IMR-90 (cell line): ENCODE results near the gene RNU2-63P. TPM values are rescaled to one million over a fixed set of nuclear protein-coding genes. Genes with fewer than 3 reads are reported as not detected.

ENCODE experiments used
- ATAC-seq: fragments of 200-7000 bp; cut with Tn5 transposase; 2 replicates; pipeline ENCODE4 v1.9.1; 2020; ENCODE audit warnings: low read depth, mild to moderate bottlenecking, moderate library complexity
- BruUV-seq: library from RNA; stranded (reverse); fragments of 400-500 nt; replicated peaks from 2 replicates; lab custom pipeline; 2021; lab: Mats Ljungman, UMichigan
- CTCF ChIA-PET: fragments of 300-600 bp; formaldehyde crosslinking; extraction: SDS; loops from one replicate; lab custom pipeline; 2021; ENCODE audit warnings: antibody characterized with exemption; lab: Yijun Ruan, JAX
- POLR2A ChIA-PET: fragments of 300-600 bp; sonication (Branson Sonifier 250); formaldehyde crosslinking; loops from one replicate; lab custom pipeline; 2022; ENCODE audit warnings: antibody characterized with exemption; ENCODE audit not compliant: unreplicated experiment; lab: Charles Lee
- DNase-seq: peaks from one replicate; pipeline ENCODE4 v3.0.0; 2013
- H2AFZ ChIP-seq: replicated peaks from 2 replicates; pipeline ENCODE3; 2013; ENCODE audit warnings: low read length, mild to moderate bottlenecking; ENCODE audit not compliant: poor library complexity
- H2AK5ac ChIP-seq: 2 replicates; pipeline ENCODE4 v1.6.1; 2013; ENCODE audit warnings: low read depth, low read length, inconsistent platforms
- H2AK9ac ChIP-seq: replicated peaks from 2 replicates; pipeline ENCODE3; 2013; ENCODE audit warnings: mild to moderate bottlenecking, low read depth, low read length, moderate library complexity; ENCODE audit not compliant: poor library complexity
- H2BK120ac ChIP-seq: 2 replicates; pipeline ENCODE4 v1.6.1; 2013; ENCODE audit warnings: low read depth, low read length, inconsistent platforms
- H2BK15ac ChIP-seq: 3 replicates; pipeline ENCODE4 v1.6.1; 2013; ENCODE audit warnings: low read depth, low read length, inconsistent platforms
- H2BK20ac ChIP-seq: 2 replicates; pipeline ENCODE4 v1.6.1; 2013; ENCODE audit warnings: low read depth, mild to moderate bottlenecking, inconsistent platforms, low read length, moderate library complexity
- H2BK5ac ChIP-seq: 2 replicates; pipeline ENCODE4 v1.6.1; 2013; ENCODE audit warnings: mild to moderate bottlenecking, low read depth, low read length, inconsistent platforms; ENCODE audit not compliant: poor library complexity, severe bottlenecking
- H3K14ac ChIP-seq: replicated peaks from 2 replicates; pipeline ENCODE4 v1.6.1; 2013; ENCODE audit warnings: low read depth, low read length, inconsistent platforms
- H3K18ac ChIP-seq: 2 replicates; pipeline ENCODE4 v1.6.1; 2013; ENCODE audit warnings: low read depth, low read length, control low read depth
- H3K23ac ChIP-seq: 2 replicates; pipeline ENCODE4 v1.6.1; 2013; ENCODE audit warnings: low read depth, low read length, inconsistent platforms
- H3K27ac ChIP-seq: 2 replicates; pipeline ENCODE4 v1.5.1; 2013; ENCODE audit warnings: mild to moderate bottlenecking, control low read depth, low read length; ENCODE audit not compliant: insufficient read depth
- H3K27me3 ChIP-seq: 2 replicates; pipeline ENCODE4 v1.6.1; 2013; ENCODE audit warnings: low read length; ENCODE audit not compliant: control insufficient read depth, insufficient read depth
- H3K36me3 ChIP-seq: 2 replicates; pipeline ENCODE4 v1.6.1; 2013; ENCODE audit warnings: low read length, mixed read lengths; ENCODE audit not compliant: control insufficient read depth, insufficient read depth
- H3K4ac ChIP-seq: 2 replicates; pipeline ENCODE4 v1.6.1; 2013; ENCODE audit warnings: low read depth, low read length, inconsistent platforms
- H3K4me1 ChIP-seq: 2 replicates; pipeline ENCODE4 v1.6.1; 2013; ENCODE audit warnings: low read length, mixed read lengths; ENCODE audit not compliant: control insufficient read depth, insufficient read depth
- H3K4me2 ChIP-seq: 2 replicates; pipeline ENCODE4 v1.6.1; 2013; ENCODE audit warnings: low read depth, mild to moderate bottlenecking, control low read depth, low read length, moderate library complexity
- H3K4me3 ChIP-seq: 2 replicates; pipeline ENCODE4 v1.5.1; 2013; ENCODE audit warnings: low read depth, mild to moderate bottlenecking, control low read depth, low read length, moderate library complexity; ENCODE audit not compliant: insufficient read depth
- H3K56ac ChIP-seq: 2 replicates; pipeline ENCODE4 v1.6.1; 2013; ENCODE audit warnings: low read length, inconsistent platforms; ENCODE audit not compliant: insufficient read depth; ENCODE audit errors: extremely low read depth
- H3K79me1 ChIP-seq, 2 experiments: 2 replicates each; pipeline ENCODE4 v1.6.1; 2013; ENCODE audit warnings: low read length in 2 of 2, inconsistent platforms in 1 of 2, low read depth in 1 of 2
- H3K9ac ChIP-seq: 2 replicates; pipeline ENCODE4 v1.6.1; 2013; ENCODE audit warnings: low read depth, low read length, control low read depth
- H3K9me1 ChIP-seq: 2 replicates; pipeline ENCODE4 v1.6.1; 2013; ENCODE audit warnings: low read length, inconsistent platforms; ENCODE audit not compliant: insufficient read depth
- H3K9me3 ChIP-seq: 2 replicates; pipeline ENCODE4 v1.6.1; 2013; ENCODE audit warnings: low read length; ENCODE audit not compliant: control insufficient read depth, insufficient read depth
- H4K20me1 ChIP-seq: 2 replicates; pipeline ENCODE4 v1.6.1; 2013; ENCODE audit warnings: low read length, inconsistent platforms; ENCODE audit not compliant: insufficient read depth
- H4K5ac ChIP-seq: 2 replicates; pipeline ENCODE4 v1.6.1; 2013; ENCODE audit warnings: mild to moderate bottlenecking, low read depth, low read length, control low read depth
- H4K8ac ChIP-seq, 2 experiments: 2 replicates each; pipeline ENCODE4 v1.6.1; 2013; ENCODE audit warnings: low read depth in 2 of 2, low read length in 2 of 2, control low read depth in 1 of 2, inconsistent platforms in 1 of 2
- H4K91ac ChIP-seq: 2 replicates; pipeline ENCODE4 v1.6.1; 2013; ENCODE audit warnings: low read depth, low read length, inconsistent platforms; ENCODE audit not compliant: insufficient read depth
- BHLHE40 ChIP-seq: fragments of 150-350 bp; IDR thresholded peaks from 2 replicates; pipeline ENCODE4 v1.6.1; 2016; ENCODE audit warnings: mild to moderate bottlenecking, low read depth, low read length
- CEBPB ChIP-seq: IDR thresholded peaks from 2 replicates; pipeline ENCODE4 v1.6.1; 2012; ENCODE audit warnings: low read depth, low read length, improper control_type of control experiment
- CTCF ChIP-seq: conservative IDR thresholded peaks from 2 replicates; pipeline ENCODE4 v1.5.1; 2012; ENCODE audit warnings: mild to moderate bottlenecking, low read depth, low read length, improper control_type of control experiment
- ELK1 ChIP-seq: fragments of 150-350 bp; IDR thresholded peaks from 2 replicates; pipeline ENCODE4 v1.6.1; 2016; ENCODE audit warnings: low read depth, mild to moderate bottlenecking, low read length, moderate library complexity, borderline replicate concordance
- FOS ChIP-seq: fragments of 150-350 bp; IDR thresholded peaks from 2 replicates; pipeline ENCODE4 v1.6.1; 2016; ENCODE audit warnings: low read depth, low read length
- MAFK ChIP-seq: IDR thresholded peaks from 2 replicates; pipeline ENCODE4 v1.6.1; 2012; ENCODE audit warnings: low read depth, low read length, improper control_type of control experiment
- MAZ ChIP-seq: IDR thresholded peaks from 2 replicates; pipeline ENCODE4 v1.6.1; 2012; ENCODE audit warnings: low read depth, mild to moderate bottlenecking, low read length, improper control_type of control experiment, moderate library complexity, borderline replicate concordance
- MXI1 ChIP-seq: IDR thresholded peaks from 2 replicates; pipeline ENCODE4 v1.6.1; 2012; ENCODE audit warnings: low read depth, mild to moderate bottlenecking, low read length, moderate library complexity, borderline replicate concordance
- NFE2L2 ChIP-seq: fragments of 150-350 bp; IDR thresholded peaks from 2 replicates; pipeline ENCODE4 v1.6.1; 2016; ENCODE audit warnings: low read depth, mild to moderate bottlenecking, low read length
- POLR2A ChIP-seq: IDR thresholded peaks from 2 replicates; pipeline ENCODE4 v1.6.1; 2012; ENCODE audit warnings: mild to moderate bottlenecking, low read depth, low read length
- RFX5 ChIP-seq: IDR thresholded peaks from 2 replicates; pipeline ENCODE4 v1.8.0; 2012; ENCODE audit warnings: low read depth, mild to moderate bottlenecking, low read length, moderate library complexity
- SMC3 ChIP-seq: fragments of 150-350 bp; IDR thresholded peaks from 2 replicates; pipeline ENCODE4 v1.6.1; 2016; ENCODE audit warnings: low read depth, mild to moderate bottlenecking, antibody characterized with exemption, low read length, moderate library complexity
- WGBS, 2 experiments: methylation state at CpG; one replicate each; pipeline versions ENCODE4 v1.1.5 to v1.1.7; 2013; ENCODE audit warnings: missing lambda C conversion rate in 2 of 2; ENCODE audit not compliant: insufficient read length in 1 of 2; ENCODE audit errors: extremely low coverage in 2 of 2; 5-methylcytosine and 5-hydroxymethylcytosine counted together
- dilution Hi-C: fragments of 300-500 bp; cut with HindIII; formaldehyde crosslinking; loops from one replicate; pipeline ENCODE4 v1.14.3; 2018; ENCODE audit warnings: low sequenced_read_pairs; ENCODE audit not compliant: unreplicated experiment
- in situ Hi-C: fragments of 300-500 bp; cut with MboI; formaldehyde crosslinking; loops from 3 replicates; pipeline ENCODE4 v1.14.3; 2019; ENCODE audit warnings: low sequenced_read_pairs, inconsistent platforms, mixed read lengths
- intact Hi-C: fragments of 100-400 bp; cut with micrococcal nuclease; formaldehyde crosslinking; loops from 2 replicates; pipeline ENCODE4 v1.10.0; 2022
- polyA plus RNA-seq, 3 experiments: library from polyadenylated mRNA; depleted of rRNA; stranded (reverse); fragments of >200 nt; gene quantifications; 2 replicates each; pipeline ENCODE4 v1.2.3, GENCODE V29; 2012; ENCODE audit warnings: low replicate concordance in 1 of 3
- total RNA-seq: library from RNA; depleted of rRNA; stranded (reverse); fragments of >200 nt; gene quantifications from 2 replicates; pipeline ENCODE4 v1.2.3, GENCODE V29; 2012

The RNU2-63P gene
- total and polyA plus RNA-seq, 2 of the 4 experiments (the other 2 are of a cell fraction) = under 0.01 TPM; not detected in 1

GRCh38 chr2:88038263-88039105 is 22.1 kb upstream of the RNU2-63P start:
- ChIA-PET POLR2A (interaction anchor here (0.6 kb wide), 1 partner anchor 9 kb away, joined by 4 read pairs; no protein-coding TSS in a partner anchor), CTCF (interaction anchor here (1.2 kb wide), 1 partner anchor 21 kb away, joined by 3 read pairs; no protein-coding TSS in a partner anchor)
- ATAC-seq (peak; percentile 96), DNase-seq (peak; percentile 97)
- dilution Hi-C loops = no loop called here
- no TSS peak for BruUV-seq
- H3K18ac ChIP-seq = peak overlapping the region; percentile 82; the same call in 1 of the 2 replicates
- H3K4me2 ChIP-seq = peak overlapping the region; percentile 43; the same call in 1 of the 2 replicates
- no peak overlapping the region for H3K9ac ChIP-seq
- H4K8ac ChIP-seq = peak overlapping the region in 1 of 2 experiments; percentile 57; a peak in 2 of 4 replicates
- H4K20me1 ChIP-seq = peaks cover 4% of the 10 kb centered on the region; the same call in 1 of the 2 replicates
- peaks cover 31 to 37% of the 10 kb centered on the region in 2 experiments for H3K79me1 ChIP-seq
- H4K91ac ChIP-seq = peak overlapping the region; percentile 47
- H3K9me3 ChIP-seq = no peaks in the 10 kb centered on the region
- H4K5ac ChIP-seq = peak overlapping the region; percentile 51; the same call in 1 of the 2 replicates
- H3K4me3 ChIP-seq = no peak overlapping the region
- H3K36me3 ChIP-seq = peaks cover 8% of the 10 kb centered on the region
- H3K4ac ChIP-seq = peak overlapping the region; percentile 85; the same call in 1 of the 2 replicates
- WGBS, 2 experiments = no CpG with 5 or more reads among the region's 4 CpGs
- H2AK5ac ChIP-seq = peak overlapping the region; percentile 52; the same call in 1 of the 2 replicates
- H3K56ac ChIP-seq = no peak overlapping the region
- no peak overlapping the region for H2AFZ ChIP-seq
- 0 out of 2 replicates have a peak, but pooled peaks cover 2% of the 10 kb centered on the region for H3K9me1 ChIP-seq
- H3K23ac ChIP-seq = peak overlapping the region; percentile 53; the same call in 1 of the 2 replicates
- H2BK5ac ChIP-seq = peak overlapping the region; percentile 85
- no peaks in the 10 kb centered on the region for H3K27me3 ChIP-seq
- H3K4me1 ChIP-seq = peaks cover 2% of the 10 kb centered on the region; the same call in 1 of the 2 replicates
- peak overlapping the region; percentile 84 for H2BK20ac ChIP-seq
- intact Hi-C loops = loop anchor here (1.0 kb wide), 1 partner anchor 17 kb away; the partner anchor contains the start of gene KRCC1
- H3K14ac ChIP-seq = peak overlapping the region; percentile 55
- H3K27ac ChIP-seq = peak overlapping the region; percentile 66; the same call in 1 of the 2 replicates
- peak overlapping the region; percentile 72; the same call in 1 of the 2 replicates for H2BK120ac ChIP-seq
- no peak overlapping the region for H2AK9ac ChIP-seq
- peak overlapping the region; percentile 70; the same call in 1 of the 3 replicates for H2BK15ac ChIP-seq
- TF ChIP-seq ELK1 (no peak), POLR2A (no peak), FOS (peak; percentile 88), BHLHE40 (no peak), CTCF (no peak), SMC3 (no peak), RFX5 (no peak), MAFK (peak; percentile 59), MXI1 (no peak), CEBPB (no peak), NFE2L2 (no peak), MAZ (no peak)
- in situ Hi-C loops = no loop called here
